Keratinocyte (primary cell): ENCODE measurements around the gene RNF151. TPM values are rescaled to one million over a fixed set of nuclear protein-coding genes. Genes with fewer than 3 reads are reported as not detected.

Experiments used
- DNase-seq: peaks from one replicate; pipeline ENCODE4 v3.0.0-alpha.2; 2011; ENCODE audit warnings: low read depth, missing footprints, low spot score
- FAIRE-seq: peaks from 2 replicates; lab custom pipeline; 2011; peaks lifted over from hg19 to GRCh38; lab: Jason Lieb, UNC
- H2AFZ ChIP-seq: 2 replicates; pipeline ENCODE4 v1.6.0; 2012; ENCODE audit warnings: low read length, control low read depth, inconsistent platforms; ENCODE audit not compliant: control insufficient read depth
- H3K27ac ChIP-seq: 2 replicates; pipeline ENCODE4 v1.5.1; 2011; ENCODE audit warnings: low read length; ENCODE audit not compliant: control insufficient read depth, insufficient read depth
- H3K27me3 ChIP-seq: 3 replicates; pipeline ENCODE4 v1.6.0; 2011; ENCODE audit warnings: low read length; ENCODE audit not compliant: control insufficient read depth, insufficient read depth; ENCODE audit errors: extremely low read depth
- H3K36me3 ChIP-seq, 2 experiments: 2 replicates in 1 of 2; 3 replicates in 1 of 2; pipeline ENCODE4 v1.5.1; 2011; ENCODE audit warnings: low read length in 2 of 2, mild to moderate bottlenecking in 1 of 2; ENCODE audit not compliant: control insufficient read depth in 2 of 2, insufficient read depth in 2 of 2; ENCODE audit errors: extremely low read depth in 1 of 2
- H3K4me1 ChIP-seq: 3 replicates; pipeline ENCODE4 v1.5.1; 2011; ENCODE audit warnings: low read length; ENCODE audit not compliant: control insufficient read depth, insufficient read depth; ENCODE audit errors: extremely low read depth
- H3K4me2 ChIP-seq: 3 replicates; pipeline ENCODE4 v1.6.0; 2011; ENCODE audit warnings: low read depth, low read length; ENCODE audit not compliant: control insufficient read depth, insufficient read depth; ENCODE audit errors: extremely low read depth
- H3K4me3 ChIP-seq, 3 experiments: fragments of 200-600 bp in 1 of 3; sonication (generic) in 1 of 3; 2 replicates in 2 of 3; 3 replicates in 1 of 3; pipeline ENCODE4 v1.5.1; 2011 to 2016; ENCODE audit warnings: low read length in 3 of 3, mild to moderate bottlenecking in 3 of 3, control low read depth in 2 of 3, inconsistent platforms in 1 of 3, low read depth in 1 of 3, mixed read lengths in 1 of 3, mixed run types in 1 of 3, moderate library complexity in 1 of 3; ENCODE audit not compliant: control insufficient read depth in 2 of 3, insufficient read depth in 2 of 3; ENCODE audit errors: extremely low read depth in 1 of 3
- H3K79me2 ChIP-seq: 2 replicates; pipeline ENCODE4 v1.6.0; 2012; ENCODE audit warnings: low read length; ENCODE audit not compliant: control insufficient read depth, insufficient read depth
- H3K9ac ChIP-seq: 3 replicates; pipeline ENCODE4 v1.6.0; 2011; ENCODE audit warnings: low read length; ENCODE audit not compliant: control insufficient read depth, insufficient read depth; ENCODE audit errors: extremely low read depth
- H3K9me1 ChIP-seq: 3 replicates; pipeline ENCODE4 v1.6.0; 2011; ENCODE audit warnings: low read length; ENCODE audit not compliant: control insufficient read depth, insufficient read depth; ENCODE audit errors: extremely low read depth
- H3K9me3 ChIP-seq: 2 replicates; pipeline ENCODE4 v1.5.1; 2012; ENCODE audit warnings: low read depth, low read length; ENCODE audit not compliant: control insufficient read depth
- H4K20me1 ChIP-seq: 3 replicates; pipeline ENCODE4 v1.6.0; 2011; ENCODE audit warnings: low read length; ENCODE audit not compliant: control insufficient read depth, insufficient read depth; ENCODE audit errors: extremely low read depth
- EZH2 ChIP-seq: IDR thresholded peaks from one replicate; pipeline ENCODE4 v1.6.1; 2012; ENCODE audit warnings: inconsistent platforms, mild to moderate bottlenecking, low read length, moderate library complexity
- dilution Hi-C: fragments of 300-500 bp; cut with MboI; formaldehyde crosslinking; loops from one replicate; pipeline ENCODE4 v1.7.0; 2020; ENCODE audit warnings: low sequenced_read_pairs; ENCODE audit not compliant: extremely low pct_ligation_motif_present
- polyA plus RNA-seq, 5 experiments: library from polyadenylated mRNA; depleted of rRNA in 3 of 5; stranded (reverse) in 3 of 5; stranded (forward) in 1 of 5; unstranded in 1 of 5; fragments of >200 nt; gene quantifications; 1 replicate in 1 of 5; 2 replicates in 3 of 5; 3 replicates in 1 of 5; pipeline versions ENCODE4 v1.2.1 to v1.2.3, GENCODE V29; 2011 to 2012; ENCODE audit warnings: missing spikeins in 2 of 5, low read depth in 1 of 5, low replicate concordance in 1 of 5
- TF ChIP-seq, protein P1 (sequence below), 3 experiments: IDR thresholded peaks in 1 of 3; conservative IDR thresholded peaks in 1 of 3; optimal IDR thresholded peaks in 1 of 3; 2 replicates in 2 of 3; 3 replicates in 1 of 3; pipeline versions ENCODE3 to v1.5.1; 2011; ENCODE audit warnings: low read length in 3 of 3, mild to moderate bottlenecking in 3 of 3, moderate library complexity in 2 of 3, control low read depth in 1 of 3, inconsistent platforms in 1 of 3; ENCODE audit not compliant: insufficient read depth in 2 of 3; ENCODE audit errors: extremely low read depth in 1 of 3

The RNF151 gene
- polyA plus RNA-seq, 1 donor (not counting 4 experiments of a cell fraction or from before 2014, with no cell fraction given): not detected

DNA sequence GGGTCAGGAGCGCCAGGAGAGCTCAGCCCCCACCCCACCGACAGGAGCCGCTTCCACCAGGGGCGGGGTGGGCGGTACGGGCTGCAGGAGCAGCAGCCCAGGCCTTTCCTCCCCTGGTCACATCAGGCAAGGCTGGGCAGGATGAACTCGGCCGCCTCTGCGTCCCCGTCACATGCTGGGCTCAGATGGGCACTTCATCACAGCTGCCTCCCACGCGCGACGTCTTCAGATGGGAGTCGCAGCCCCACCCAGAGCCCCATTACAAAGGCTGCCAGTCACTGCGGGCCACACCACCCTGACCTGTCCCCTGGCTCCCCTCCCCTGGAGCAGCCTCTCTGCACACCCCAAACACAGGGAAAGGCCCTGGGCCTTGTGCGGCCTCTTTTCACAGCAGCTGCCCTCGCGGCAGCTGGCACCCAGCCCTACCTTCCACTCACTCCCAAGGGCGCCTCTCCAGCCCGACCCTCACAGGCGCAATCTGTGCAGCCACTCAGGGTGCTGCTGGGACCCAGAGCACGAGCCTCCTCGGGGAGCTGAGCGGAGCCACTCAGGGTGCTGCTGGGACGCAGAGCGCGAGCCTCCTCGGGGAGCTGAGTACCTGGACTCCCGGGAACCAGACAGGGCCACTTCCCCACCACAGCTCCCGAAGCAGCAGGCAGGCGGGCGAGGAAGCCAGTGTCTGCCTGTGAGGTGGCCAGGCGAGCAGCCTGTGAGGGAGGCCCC lies 38.3 kb downstream of the RNF151 start:
- H3K9me1 ChIP-seq: no peaks in the 10 kb centered on the region
- no peak overlapping the region for H3K9ac ChIP-seq
- no peak overlapping the region for H3K27ac ChIP-seq
- TF ChIP-seq, protein P1, sequence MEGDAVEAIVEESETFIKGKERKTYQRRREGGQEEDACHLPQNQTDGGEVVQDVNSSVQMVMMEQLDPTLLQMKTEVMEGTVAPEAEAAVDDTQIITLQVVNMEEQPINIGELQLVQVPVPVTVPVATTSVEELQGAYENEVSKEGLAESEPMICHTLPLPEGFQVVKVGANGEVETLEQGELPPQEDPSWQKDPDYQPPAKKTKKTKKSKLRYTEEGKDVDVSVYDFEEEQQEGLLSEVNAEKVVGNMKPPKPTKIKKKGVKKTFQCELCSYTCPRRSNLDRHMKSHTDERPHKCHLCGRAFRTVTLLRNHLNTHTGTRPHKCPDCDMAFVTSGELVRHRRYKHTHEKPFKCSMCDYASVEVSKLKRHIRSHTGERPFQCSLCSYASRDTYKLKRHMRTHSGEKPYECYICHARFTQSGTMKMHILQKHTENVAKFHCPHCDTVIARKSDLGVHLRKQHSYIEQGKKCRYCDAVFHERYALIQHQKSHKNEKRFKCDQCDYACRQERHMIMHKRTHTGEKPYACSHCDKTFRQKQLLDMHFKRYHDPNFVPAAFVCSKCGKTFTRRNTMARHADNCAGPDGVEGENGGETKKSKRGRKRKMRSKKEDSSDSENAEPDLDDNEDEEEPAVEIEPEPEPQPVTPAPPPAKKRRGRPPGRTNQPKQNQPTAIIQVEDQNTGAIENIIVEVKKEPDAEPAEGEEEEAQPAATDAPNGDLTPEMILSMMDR (optimal IDR thresholded peaks at IDR 0.05 in 1 of 3, IDR thresholded peaks at IDR 0.05 in 1 of 3, conservative IDR thresholded peaks at IDR 0.05 in 1 of 3; ENCODE audit: extremely low read depth in 1 of 3, insufficient read depth in 2 of 3, low read length in 3 of 3): no peak
- TF ChIP-seq EZH2: no peak
- peaks cover 29% of the 10 kb centered on the region for H3K4me1 ChIP-seq
- H4K20me1 ChIP-seq: peaks cover 58% of the 10 kb centered on the region
- no peak overlapping the region for H3K4me2 ChIP-seq
- no peak overlapping the region for H3K4me3 ChIP-seq
- H3K9me3 ChIP-seq: no peaks in the 10 kb centered on the region
- dilution Hi-C loops: no loop called here
- H3K36me3 ChIP-seq: peaks cover 24 to 74% of the 10 kb centered on the region in 2 experiments
- H3K79me2 ChIP-seq: peaks cover 80% of the 10 kb centered on the region
- no peaks in the 10 kb centered on the region for H3K27me3 ChIP-seq
- DNase-seq: no peak
- no peak for FAIRE-seq
- H2AFZ ChIP-seq: no peak overlapping the region

DNA sequence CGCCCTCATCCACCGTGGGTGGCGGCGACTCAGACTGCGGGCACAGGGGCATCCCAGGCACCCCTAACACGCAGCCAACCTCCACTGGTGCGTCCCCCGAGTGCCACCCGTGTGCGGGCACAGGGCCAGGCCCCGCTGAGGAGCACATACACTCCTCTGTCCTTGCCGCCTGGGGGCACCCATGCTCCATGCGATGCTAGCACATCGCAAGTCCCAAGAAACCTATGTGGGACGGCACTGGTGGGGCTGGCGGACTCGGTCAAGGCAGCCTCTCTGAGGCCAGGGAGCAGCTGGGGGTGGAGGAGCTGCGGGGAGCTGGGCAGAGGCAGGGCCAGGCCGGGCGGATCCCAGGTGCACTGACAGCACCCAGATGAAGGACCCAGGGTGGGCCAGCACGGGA lies 39.0 kb downstream of the RNF151 start:
- Histone ChIP-seq H3K9me3 (no peaks in the 10 kb centered on the region), H3K9ac (no peak overlapping the region), H3K27me3 (no peaks in the 10 kb centered on the region), H3K9me1 (peaks cover under 1% of the 10 kb centered on the region), H3K4me1 (peaks cover 35% of the 10 kb centered on the region), H3K27ac (no peak overlapping the region), H3K4me2 (no peak overlapping the region), H4K20me1 (peaks cover 58% of the 10 kb centered on the region), H3K4me3 (no peak overlapping the region), H3K79me2 (peaks cover 86% of the 10 kb centered on the region), H3K36me3 (peaks cover 22 to 67% of the 10 kb centered on the region in 2 experiments), H2AFZ (no peak overlapping the region)
- FAIRE-seq (no peak), DNase-seq (no peak)
- TF ChIP-seq EZH2: no peak
- TF ChIP-seq, protein P1 (optimal IDR thresholded peaks at IDR 0.05 in 1 of 3, IDR thresholded peaks at IDR 0.05 in 1 of 3, conservative IDR thresholded peaks at IDR 0.05 in 1 of 3; ENCODE audit: extremely low read depth in 1 of 3, insufficient read depth in 2 of 3, low read length in 3 of 3): no peak
- dilution Hi-C loops: no loop called here
